ENCODE results near the gene PRICKLE4.

Gene PRICKLE4

GRCh38 chr6:41780551-41781365 is at the start of gene PRICKLE4:
PRICKLE4 (plus strand) TSS chr6:41780782; CDS start chr6:41783474, 2,692 bp downstream.
- DNase-seq (ENCODE audit: low spot score): no peak
- in situ Hi-C loops (cut with MboI; ENCODE audit: low pct_unique_long_range_greater_than_20kb, low sequenced_read_pairs, unreplicated experiment): loop anchor here (10.0 kb wide), 1 partner anchor 264 kb away; no protein-coding TSS in a partner anchor

GRCh38 chr6:41731561-41732086 is 49.0 kb upstream of the PRICKLE4 start:
- in situ Hi-C loops (cut with MboI; ENCODE audit: low pct_unique_long_range_greater_than_20kb, low sequenced_read_pairs, unreplicated experiment): no loop called here
- TF ChIP-seq CTCF (IDR thresholded peaks at IDR 0.05; ENCODE audit: extremely low read depth, insufficient read depth, missing control alignments): no peak
- DNase-seq (ENCODE audit: low spot score): no peak

More at GRCh38 chr6:41780551-41781365, at the start of gene PRICKLE4:
- TF ChIP-seq CTCF (IDR thresholded peaks at IDR 0.05; ENCODE audit: extremely low read depth, insufficient read depth, missing control alignments): no peak

- DNase-seq (ENCODE audit: low spot score): no peak
- in situ Hi-C loops (cut with MboI; ENCODE audit: low pct_unique_long_range_greater_than_20kb, low sequenced_read_pairs, unreplicated experiment): no loop called here
- no peak for TF ChIP-seq CTCF (IDR thresholded peaks at IDR 0.05; ENCODE audit: extremely low read depth, insufficient read depth, missing control alignments)
These were observed 48.4 kb upstream of the PRICKLE4 start for GRCh38 chr6:41732149-41732548.

GRCh38 chr6:41732591-41733359 is 47.8 kb upstream of the PRICKLE4 start:
- TF ChIP-seq CTCF (IDR thresholded peaks at IDR 0.05; ENCODE audit: extremely low read depth, insufficient read depth, missing control alignments): no peak
- peak; percentile 87 for DNase-seq (ENCODE audit: low spot score)
- in situ Hi-C loops (cut with MboI; ENCODE audit: low pct_unique_long_range_greater_than_20kb, low sequenced_read_pairs, unreplicated experiment): no loop called here

- no peak for DNase-seq (ENCODE audit: low spot score)
- in situ Hi-C loops (cut with MboI; ENCODE audit: low pct_unique_long_range_greater_than_20kb, low sequenced_read_pairs, unreplicated experiment): no loop called here
- TF ChIP-seq CTCF (IDR thresholded peaks at IDR 0.05; ENCODE audit: extremely low read depth, insufficient read depth, missing control alignments): no peak
These were observed 47.2 kb upstream of the PRICKLE4 start for GRCh38 chr6:41733360-41733706.
